Measurements from ENCODE around the gene XPO1.
"Not testable (repeated sequence)": the region's sequence is repeated elsewhere in the genome, so short reads cannot be mapped to it uniquely, and the experiment has no call there.

Gene XPO1

DNA sequence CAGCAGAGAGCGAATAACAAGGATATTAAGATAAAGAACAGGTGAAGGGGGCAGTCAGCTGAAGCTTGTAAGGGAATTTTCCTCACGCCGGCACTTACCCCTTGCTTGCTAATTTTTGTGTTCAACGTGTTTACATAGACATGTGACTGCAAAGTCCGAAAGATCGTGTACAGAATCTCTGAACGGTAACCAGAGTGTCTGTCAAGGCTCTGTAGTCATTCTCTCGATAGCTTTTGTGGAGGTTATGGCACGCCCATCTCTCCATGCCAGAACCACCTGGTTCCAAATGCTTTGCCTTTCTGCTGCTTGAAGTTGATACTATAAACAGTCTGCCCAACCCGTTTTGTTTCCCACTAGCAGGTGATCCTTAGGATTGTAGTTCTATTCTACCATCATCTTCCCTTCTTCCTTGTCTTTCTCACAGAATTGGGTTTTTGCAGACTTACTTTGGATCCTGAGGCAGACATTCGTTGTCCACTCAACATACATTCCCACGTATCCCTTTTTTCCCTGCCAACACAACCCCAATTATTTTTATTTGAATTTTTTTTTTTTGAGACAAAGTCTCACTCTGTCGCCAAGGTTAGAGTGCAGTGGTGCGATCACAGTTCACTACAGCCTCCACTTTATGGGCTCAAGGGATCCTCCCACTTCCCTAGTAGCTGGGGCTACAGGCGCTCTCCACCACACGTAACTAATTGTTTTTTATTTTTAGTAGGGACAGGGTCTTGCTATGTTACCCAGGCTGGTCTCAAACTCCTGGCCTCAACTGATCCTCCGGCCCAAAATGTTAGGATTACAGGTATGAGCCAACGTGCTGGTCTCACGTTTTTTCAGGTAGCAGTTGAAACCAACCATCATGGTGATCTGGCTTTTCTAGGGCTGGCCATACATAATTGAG is 66.0 kb downstream of the XPO1 start:
- TF ChIP-seq, protein P1, sequence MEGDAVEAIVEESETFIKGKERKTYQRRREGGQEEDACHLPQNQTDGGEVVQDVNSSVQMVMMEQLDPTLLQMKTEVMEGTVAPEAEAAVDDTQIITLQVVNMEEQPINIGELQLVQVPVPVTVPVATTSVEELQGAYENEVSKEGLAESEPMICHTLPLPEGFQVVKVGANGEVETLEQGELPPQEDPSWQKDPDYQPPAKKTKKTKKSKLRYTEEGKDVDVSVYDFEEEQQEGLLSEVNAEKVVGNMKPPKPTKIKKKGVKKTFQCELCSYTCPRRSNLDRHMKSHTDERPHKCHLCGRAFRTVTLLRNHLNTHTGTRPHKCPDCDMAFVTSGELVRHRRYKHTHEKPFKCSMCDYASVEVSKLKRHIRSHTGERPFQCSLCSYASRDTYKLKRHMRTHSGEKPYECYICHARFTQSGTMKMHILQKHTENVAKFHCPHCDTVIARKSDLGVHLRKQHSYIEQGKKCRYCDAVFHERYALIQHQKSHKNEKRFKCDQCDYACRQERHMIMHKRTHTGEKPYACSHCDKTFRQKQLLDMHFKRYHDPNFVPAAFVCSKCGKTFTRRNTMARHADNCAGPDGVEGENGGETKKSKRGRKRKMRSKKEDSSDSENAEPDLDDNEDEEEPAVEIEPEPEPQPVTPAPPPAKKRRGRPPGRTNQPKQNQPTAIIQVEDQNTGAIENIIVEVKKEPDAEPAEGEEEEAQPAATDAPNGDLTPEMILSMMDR (IDR thresholded peaks at IDR 0.05; ENCODE audit: insufficient read depth, low read depth, low read length, missing control alignments): no peak
- DNase-seq (ENCODE audit: low read depth): peak; percentile 53
- H3K4me3 ChIP-seq (ENCODE audit: low read length): peak overlapping the region; percentile 84

- TF ChIP-seq, protein P1 (IDR thresholded peaks at IDR 0.05; ENCODE audit: insufficient read depth, low read depth, low read length, missing control alignments): peak; percentile 11
- H3K4me3 ChIP-seq (ENCODE audit: low read length): peak within 1 kb of the TSS; percentile 84
- peak; percentile 97 for DNase-seq (ENCODE audit: low read depth)
Observed at GRCh38 chr2:61470965-61471904, 66.9 kb downstream of the XPO1 start, which contains the start of gene USP34. USP34 (minus strand) TSS chr2:61471087; CDS start chr2:61470692, 395 bp downstream.

- TF ChIP-seq, protein P1 (IDR thresholded peaks at IDR 0.05; ENCODE audit: insufficient read depth, low read depth, low read length, missing control alignments): no peak
- DNase-seq (ENCODE audit: low read depth): peak; percentile 85
- peak overlapping the region; percentile 84 for H3K4me3 ChIP-seq (ENCODE audit: low read length)
Observed at GRCh38 chr2:61470122-61470951, 67.8 kb downstream of the XPO1 start.

DNA sequence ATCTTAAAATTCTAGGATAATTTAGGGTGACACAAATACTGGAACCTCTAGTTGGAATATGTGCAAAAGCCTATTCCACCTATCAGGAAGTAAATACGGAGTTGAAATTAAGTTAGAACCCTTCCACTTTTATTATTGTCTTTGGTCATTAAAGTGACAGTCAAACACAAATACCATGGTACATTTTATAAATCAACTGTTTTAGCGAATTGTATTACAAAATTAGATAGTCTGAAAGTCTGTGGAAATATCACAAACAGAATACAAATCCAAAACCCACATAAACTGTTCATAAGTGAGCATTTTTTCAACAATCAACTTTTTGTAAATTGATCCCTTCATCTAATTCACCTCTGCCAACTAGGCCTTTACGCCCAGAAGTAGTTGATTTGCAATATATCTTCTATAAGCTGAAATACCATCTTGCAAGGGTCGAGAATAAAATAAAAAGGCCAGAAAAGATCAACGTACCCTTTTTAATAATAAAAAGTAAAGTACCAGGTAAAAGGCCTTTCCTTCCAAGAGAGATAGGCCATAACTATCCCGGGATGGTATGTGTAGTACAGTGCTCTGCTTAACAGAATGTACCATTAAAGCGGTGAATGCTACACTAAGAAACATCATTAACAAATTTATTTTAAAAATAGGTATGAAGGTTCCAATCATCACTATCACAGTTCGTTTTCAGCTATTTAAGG is 68.6 kb downstream of the XPO1 start:
- peak; percentile 11 for DNase-seq (ENCODE audit: low read depth)
- TF ChIP-seq, protein P1 (IDR thresholded peaks at IDR 0.05; ENCODE audit: insufficient read depth, low read depth, low read length, missing control alignments): no peak
- peak overlapping the region; percentile 84 for H3K4me3 ChIP-seq (ENCODE audit: low read length)

GRCh38 chr2:61468231-61468630 is 69.9 kb downstream of the XPO1 start:
- not testable (repeated sequence) for DNase-seq (ENCODE audit: low read depth); H3K4me3 ChIP-seq (ENCODE audit: low read length)

GRCh38 chr2:61465045-61465444 is 73.1 kb downstream of the XPO1 start:
- DNase-seq (ENCODE audit: low read depth): no peak
- H3K4me3 ChIP-seq (ENCODE audit: low read length): no peak overlapping the region
- TF ChIP-seq, protein P1 (IDR thresholded peaks at IDR 0.05; ENCODE audit: insufficient read depth, low read depth, low read length, missing control alignments): no peak

Measured in epithelial cell of esophagus (primary cell).